Sigmoid colon (tissue), 4 donors: ENCODE results near the gene DCST1.

Source experiments
- POLR2A ChIP-seq, 2 donors: fragments of 450-650 bp; IDR thresholded peaks; one replicate each; pipeline ENCODE4 v1.6.1; 2016; ENCODE audit warnings: antibody characterized with exemption in 2 of 2, mild to moderate bottlenecking in 2 of 2, moderate library complexity in 2 of 2
- POLR2AphosphoS5 ChIP-seq, 4 donors: sonication (generic); formaldehyde crosslinking; IDR thresholded peaks; one replicate each; pipeline ENCODE4 v1.6.1; 2017; ENCODE audit warnings: antibody characterized with exemption in 4 of 4
- TF ChIP-seq, protein P1 (sequence below), 4 experiments: fragments of 450-650 bp in 3 of 4; fragments of 200-600 bp in 1 of 4; IDR thresholded peaks; one replicate each; pipeline ENCODE4 v1.5.1; 2016 to 2019; ENCODE audit warnings: antibody characterized with exemption in 4 of 4, mild to moderate bottlenecking in 3 of 4, moderate library complexity in 2 of 4

DNA sequence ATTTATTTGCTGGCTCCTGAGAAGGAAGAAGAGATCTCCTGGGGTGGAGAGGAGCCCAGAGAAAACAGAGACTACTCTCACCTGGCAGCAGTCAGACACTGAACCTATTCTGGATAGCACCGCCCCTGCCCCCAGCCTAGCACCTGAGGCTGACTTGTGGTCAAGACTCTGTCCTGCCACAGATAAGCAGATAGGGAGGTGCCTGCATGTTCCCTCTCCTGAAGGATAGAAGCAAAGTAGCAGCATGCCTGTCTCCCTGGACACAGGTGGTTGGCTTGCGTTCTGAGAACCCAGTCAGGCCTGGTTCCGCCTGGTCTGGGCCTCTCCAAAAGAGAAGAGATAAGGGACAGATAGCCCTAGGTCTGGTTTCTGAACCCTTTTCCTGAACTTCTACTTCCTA is 43.7 kb downstream of the DCST1 start:
- TF ChIP-seq POLR2A (IDR thresholded peaks at IDR 0.05) (no peak), POLR2AphosphoS5 (IDR thresholded peaks at IDR 0.05) (no peak)
- TF ChIP-seq, protein P1, sequence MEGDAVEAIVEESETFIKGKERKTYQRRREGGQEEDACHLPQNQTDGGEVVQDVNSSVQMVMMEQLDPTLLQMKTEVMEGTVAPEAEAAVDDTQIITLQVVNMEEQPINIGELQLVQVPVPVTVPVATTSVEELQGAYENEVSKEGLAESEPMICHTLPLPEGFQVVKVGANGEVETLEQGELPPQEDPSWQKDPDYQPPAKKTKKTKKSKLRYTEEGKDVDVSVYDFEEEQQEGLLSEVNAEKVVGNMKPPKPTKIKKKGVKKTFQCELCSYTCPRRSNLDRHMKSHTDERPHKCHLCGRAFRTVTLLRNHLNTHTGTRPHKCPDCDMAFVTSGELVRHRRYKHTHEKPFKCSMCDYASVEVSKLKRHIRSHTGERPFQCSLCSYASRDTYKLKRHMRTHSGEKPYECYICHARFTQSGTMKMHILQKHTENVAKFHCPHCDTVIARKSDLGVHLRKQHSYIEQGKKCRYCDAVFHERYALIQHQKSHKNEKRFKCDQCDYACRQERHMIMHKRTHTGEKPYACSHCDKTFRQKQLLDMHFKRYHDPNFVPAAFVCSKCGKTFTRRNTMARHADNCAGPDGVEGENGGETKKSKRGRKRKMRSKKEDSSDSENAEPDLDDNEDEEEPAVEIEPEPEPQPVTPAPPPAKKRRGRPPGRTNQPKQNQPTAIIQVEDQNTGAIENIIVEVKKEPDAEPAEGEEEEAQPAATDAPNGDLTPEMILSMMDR (IDR thresholded peaks at IDR 0.05) = no peak
